HCT116 (cell line): ENCODE results near the gene RNF145.

Experiments
- POLR2AphosphoS5 ChIP-seq: IDR thresholded peaks from 2 replicates; pipeline ENCODE4 v1.6.1; 2011; ENCODE audit warnings: mild to moderate bottlenecking, low read depth, low read length, moderate library complexity
- TF ChIP-seq, protein P1 (sequence below), 3 experiments: fragments of 200-600 bp in 1 of 3; sonication (generic) in 1 of 3; IDR thresholded peaks in 2 of 3; conservative IDR thresholded peaks in 1 of 3; 2 replicates each; pipeline ENCODE4 v1.5.1; 2012 to 2017; ENCODE audit warnings: low read depth in 2 of 3, low read length in 2 of 3, antibody characterized with exemption in 1 of 3, borderline replicate concordance in 1 of 3, control low read depth in 1 of 3, mild to moderate bottlenecking in 1 of 3, mixed read lengths in 1 of 3, mixed run types in 1 of 3, moderate library complexity in 1 of 3; ENCODE audit not compliant: insufficient read depth in 1 of 3

DNA sequence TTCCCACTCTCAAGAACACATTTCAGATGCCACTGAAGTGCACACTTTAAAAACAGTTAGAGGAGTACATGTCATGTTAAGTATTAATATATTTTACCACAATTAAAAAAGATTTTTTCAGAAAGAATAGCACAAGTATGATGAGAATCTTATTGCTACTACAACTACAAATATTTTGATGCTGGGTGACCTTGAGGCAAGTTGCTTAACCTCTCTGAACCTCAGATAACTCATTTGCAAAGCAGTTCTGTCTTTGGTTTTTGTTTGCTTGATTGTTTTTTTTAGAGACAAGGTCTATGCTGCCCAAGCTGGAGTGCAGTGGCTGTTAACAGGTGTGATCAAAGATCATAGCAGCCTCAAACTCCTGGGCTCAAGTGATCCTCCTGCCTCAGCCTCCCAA, 95.9 kb downstream of the RNF145 start:
- TF ChIP-seq POLR2AphosphoS5: no peak
- TF ChIP-seq, protein P1, sequence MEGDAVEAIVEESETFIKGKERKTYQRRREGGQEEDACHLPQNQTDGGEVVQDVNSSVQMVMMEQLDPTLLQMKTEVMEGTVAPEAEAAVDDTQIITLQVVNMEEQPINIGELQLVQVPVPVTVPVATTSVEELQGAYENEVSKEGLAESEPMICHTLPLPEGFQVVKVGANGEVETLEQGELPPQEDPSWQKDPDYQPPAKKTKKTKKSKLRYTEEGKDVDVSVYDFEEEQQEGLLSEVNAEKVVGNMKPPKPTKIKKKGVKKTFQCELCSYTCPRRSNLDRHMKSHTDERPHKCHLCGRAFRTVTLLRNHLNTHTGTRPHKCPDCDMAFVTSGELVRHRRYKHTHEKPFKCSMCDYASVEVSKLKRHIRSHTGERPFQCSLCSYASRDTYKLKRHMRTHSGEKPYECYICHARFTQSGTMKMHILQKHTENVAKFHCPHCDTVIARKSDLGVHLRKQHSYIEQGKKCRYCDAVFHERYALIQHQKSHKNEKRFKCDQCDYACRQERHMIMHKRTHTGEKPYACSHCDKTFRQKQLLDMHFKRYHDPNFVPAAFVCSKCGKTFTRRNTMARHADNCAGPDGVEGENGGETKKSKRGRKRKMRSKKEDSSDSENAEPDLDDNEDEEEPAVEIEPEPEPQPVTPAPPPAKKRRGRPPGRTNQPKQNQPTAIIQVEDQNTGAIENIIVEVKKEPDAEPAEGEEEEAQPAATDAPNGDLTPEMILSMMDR (IDR thresholded peaks at IDR 0.05 in 2 of 3, conservative IDR thresholded peaks at IDR 0.05 in 1 of 3; ENCODE audit: borderline replicate concordance in 1 of 3, insufficient read depth in 1 of 3, low read depth in 2 of 3, low read length in 2 of 3): no peak
